NCI-H2227 (cell line): ENCODE measurements around the gene ANKLE1.
A peak's percentile ranks its signal among the peaks of the same experiment; 100 is the strongest.

Experiments used
- DNase-seq: peaks from one replicate; lab custom pipeline; 2025; ENCODE audit not compliant: unreplicated experiment; lab: John Stamatoyannopoulos, UW

Gene ANKLE1

DNA sequence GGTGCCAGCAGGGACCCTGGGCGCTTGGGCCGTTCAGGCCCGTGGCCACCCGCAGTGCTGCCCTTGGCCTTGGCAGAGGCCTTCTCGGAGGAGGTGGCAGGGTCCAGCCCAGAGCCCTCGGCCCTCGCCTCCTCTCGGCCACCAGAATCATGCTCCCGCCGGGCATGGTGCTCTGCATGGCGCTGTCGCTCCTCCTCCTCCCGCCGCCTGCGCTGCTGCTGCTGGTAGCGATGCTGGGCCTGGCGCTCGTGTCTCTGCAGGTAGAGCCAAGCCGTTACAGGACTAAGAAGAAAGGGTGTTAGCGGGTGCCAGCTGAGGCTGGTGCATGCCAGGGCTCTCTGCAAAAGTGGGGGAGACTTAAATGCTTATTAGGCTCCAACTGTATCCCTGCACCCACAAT, 43.4 kb downstream of the ANKLE1 start:
- no peak for DNase-seq

DNA sequence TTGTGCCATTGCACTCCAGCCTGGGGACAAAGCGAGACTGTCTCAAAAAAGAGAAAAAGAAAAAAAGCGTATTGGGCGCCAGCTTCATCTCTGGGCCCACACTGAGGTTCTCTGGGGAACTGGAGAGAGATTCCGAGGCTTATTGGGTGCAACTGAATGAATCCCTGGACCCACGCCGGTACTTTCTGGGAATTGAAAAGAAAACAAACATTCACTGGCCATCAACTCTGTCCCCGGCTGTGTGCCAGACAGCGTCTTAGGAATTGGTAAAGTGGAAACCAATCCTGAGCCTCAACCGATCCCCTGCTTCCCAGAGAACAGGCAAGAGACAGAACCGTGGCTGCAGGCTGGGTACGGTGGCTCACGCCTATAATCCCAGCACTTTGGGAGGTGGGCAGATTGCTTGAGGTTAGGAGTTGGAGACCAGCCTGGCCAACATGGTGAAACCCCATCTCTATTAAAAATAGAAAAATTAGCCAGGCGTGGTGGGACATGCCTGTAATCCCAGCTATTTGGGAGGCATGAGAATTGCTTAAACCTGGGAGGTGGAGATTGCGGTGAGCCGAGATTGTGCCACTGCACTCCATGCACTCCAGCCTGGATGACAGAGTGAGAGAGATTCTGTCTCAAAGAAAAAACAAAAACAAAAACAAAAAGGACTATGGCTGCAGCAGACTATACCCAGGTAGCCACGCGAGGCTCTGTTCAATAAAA, 44.3 kb downstream of the ANKLE1 start:
- no peak for DNase-seq

DNA sequence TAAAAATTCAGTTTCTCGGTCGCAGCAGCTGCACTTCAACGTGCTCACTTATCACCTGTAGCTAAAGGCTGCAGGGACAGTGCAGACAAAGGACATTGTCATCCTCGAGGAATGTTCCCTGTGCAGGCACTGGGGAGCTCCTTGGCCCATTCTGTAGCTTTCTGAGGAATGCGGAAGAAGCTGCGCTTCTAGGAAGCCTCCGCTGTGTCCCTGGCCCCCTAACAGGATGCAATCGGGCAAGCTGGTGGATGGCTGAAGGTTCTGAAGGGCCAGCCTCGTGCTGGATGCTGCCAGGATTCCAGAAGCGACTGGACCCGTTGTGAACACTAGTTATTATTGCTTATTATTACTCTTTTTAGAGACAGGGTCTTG, 44.9 kb downstream of the ANKLE1 start:
- DNase-seq: no peak

DNA sequence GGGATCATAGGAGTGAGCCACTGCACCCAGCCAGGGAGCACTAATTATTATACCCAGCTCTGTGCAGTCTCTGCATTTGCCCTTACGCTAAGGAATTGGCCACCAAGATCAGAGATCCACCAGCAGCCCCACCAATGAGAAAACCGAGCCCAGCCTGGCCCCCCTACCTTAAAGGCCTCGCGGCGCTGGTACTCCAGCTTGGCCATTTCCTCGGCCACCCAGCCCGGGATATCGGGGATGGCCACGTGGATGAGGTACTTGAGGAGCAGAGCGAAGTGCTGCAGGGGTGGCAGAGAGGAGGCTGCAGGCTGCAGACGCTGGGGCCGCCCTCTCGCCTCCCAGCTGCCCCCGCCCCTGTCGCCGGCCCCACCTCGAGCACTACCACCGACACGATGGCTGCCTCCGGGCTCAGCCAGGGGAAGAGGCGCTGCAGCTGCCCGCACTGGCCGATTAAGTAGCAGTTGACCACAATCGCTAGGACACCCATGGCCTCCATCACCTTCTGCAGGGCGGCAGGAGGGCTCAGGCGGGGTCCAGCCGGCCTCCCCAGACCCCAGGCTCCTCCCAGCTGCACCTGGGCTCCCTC, 45.5 kb downstream of the ANKLE1 start:
- DNase-seq: no peak

DNA sequence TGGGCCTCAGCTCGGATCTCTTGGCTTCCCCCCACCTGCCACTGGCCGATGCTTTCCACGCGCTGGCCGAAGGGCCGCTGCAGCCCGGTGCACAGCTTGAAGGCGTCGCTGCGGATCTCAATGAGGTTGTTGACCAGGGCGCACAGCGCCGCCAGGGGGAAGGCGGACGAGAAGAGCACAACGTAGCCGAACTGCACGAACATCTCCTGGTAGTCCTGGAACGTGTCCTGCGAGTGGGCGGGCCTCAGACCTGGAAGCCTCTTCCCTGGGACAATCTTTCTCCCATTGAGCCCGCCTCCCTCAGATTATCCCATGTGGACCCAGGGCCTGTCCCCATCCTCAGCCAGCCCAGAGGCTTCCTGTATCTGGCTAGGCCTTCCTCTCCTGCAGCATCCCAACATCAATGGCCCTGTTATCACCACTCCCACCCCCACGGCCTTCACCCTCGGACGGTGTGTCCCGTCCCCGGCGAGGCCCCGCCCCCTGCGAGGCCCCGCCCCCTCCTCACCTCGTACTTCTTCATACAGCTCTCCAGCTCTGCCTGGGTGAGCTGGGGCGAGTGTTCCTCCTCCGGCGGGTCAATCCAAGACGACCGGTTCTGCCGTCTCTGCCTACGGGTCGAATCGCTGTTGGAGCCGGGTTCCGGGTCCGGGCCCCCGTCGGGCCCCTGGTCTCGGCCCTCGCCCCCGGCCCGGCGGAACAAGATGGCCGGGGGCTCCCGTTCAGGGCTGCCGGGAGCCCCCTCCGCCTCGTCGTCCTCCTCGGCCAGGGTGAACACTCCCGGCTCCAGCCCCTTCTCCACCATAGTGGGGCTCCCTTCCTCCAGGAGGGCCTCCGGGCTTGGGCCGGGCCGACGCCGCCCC, 46.2 kb downstream of the ANKLE1 start:
- DNase-seq: no peak

DNA sequence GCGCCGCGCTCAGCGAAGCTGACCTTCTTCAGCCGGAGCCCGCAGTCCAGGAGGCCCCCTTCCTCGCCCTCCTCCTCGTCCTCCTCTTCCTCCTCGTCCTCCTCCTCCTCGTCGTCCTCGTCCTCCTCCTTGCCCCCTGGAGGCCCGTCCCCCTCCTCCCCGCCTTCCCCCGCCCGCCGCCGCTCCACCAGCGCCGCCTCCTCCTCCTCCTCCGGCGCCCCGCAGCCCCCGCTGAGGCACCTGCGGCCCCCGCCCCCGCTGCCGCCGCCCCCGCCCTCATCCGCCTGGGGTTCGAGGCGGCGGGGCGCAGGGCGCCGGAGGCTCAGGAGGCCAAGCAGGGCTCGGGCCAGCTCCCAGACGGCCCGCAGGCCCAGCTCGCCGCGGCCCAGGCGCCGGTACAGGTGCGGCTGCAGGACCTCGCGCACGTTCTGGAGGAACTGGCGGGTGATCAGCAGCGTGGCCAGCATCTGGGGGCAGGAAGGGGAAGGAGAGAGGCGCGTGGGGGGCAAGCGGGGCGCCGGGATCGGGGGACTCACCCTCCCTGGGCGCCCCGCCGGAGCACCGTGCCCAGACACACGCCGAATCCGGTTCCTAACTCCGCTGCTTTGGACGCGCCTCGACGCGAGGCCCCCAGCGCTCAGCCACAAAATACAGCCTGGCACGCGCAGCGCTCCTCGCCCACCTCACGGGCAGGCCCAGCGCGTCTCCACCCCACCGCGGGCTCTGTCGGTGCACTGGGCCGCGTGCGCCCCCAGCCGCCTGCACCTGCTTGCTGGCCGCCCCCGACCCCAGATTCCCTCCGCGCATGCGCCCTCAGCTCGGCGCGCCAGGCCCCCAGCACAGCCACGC, 47.0 kb downstream of the ANKLE1 start:
- no peak for DNase-seq

DNA sequence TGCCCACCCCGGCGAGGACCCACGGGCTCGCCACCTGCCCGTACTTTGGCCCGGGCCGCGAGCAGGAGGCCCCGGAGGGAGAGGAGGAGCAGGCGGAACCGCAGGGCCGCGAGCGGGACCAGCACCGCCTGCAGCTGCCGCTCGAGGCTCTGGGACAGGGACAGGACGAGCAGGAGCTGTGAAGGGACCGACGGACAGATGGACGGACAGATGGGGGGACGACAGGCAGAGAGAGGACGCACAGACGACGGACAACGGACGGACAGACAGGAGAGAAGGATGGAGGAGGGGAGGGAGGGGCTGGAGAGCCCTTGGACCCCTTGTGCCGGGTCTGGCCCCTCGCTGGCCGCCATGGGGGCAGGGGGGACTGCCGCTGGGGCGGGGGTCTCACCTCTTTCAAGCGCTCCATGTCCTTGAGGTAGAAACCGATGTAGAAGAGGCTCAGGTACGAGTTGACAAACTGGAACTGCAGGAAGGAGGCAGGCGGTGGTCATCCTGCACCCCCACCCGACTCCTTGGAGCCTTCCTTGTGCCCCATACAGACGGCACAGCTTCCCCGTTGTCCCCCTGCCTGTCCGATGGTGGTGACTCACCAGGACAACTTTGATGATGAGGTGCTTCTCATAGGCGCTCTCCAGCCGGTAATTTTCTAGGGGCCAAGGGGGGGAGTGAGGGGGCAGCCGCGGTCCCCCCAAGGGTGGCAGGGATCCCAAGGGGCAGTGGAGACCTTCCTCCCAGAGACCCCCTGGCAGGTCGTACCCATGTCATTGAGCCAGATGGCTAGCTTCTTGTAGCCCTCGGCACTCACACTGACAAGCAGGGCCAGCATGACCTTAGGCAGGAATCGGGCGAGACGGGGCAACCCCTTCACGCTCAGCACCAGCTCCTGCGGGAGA, 47.9 kb downstream of the ANKLE1 start:
- no peak for DNase-seq

DNA sequence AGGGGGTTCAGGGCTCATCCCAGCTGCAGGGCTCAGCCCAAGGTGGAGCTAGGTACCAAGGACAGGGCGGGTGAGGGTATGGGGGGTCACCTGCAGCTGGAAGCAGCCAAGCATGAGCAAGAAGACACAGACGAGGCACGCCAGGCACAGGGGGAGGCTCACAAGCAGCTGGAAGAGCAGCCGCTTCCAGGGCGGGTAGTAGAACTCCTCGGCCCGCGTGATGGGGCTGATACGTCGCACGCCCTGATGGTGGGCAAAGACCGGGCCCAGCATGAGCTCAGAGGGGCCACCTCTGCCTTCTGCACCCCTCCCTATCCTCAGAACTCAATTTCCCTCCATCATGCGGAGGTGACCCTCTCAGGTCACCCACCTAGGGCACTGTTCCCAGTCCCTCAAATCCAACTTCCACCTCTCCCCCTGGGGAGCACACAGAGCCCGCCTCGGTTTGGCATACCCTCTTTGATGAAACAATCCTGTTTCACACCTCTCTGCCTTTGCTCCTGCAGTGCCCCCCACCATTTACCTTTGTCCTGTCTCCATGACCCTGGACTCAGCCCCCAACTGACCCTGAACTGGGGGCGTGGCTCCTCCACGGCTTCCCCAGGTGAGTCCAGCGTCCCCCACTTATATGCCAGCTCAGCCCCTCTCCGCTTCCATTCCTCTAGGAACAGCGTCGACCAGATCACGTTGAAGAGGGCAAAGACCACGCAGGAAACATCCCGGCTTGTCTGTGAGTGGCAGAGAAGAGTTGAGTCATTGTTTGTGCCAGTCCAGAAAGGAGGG, 48.8 kb downstream of the ANKLE1 start:
- no peak for DNase-seq

DNA sequence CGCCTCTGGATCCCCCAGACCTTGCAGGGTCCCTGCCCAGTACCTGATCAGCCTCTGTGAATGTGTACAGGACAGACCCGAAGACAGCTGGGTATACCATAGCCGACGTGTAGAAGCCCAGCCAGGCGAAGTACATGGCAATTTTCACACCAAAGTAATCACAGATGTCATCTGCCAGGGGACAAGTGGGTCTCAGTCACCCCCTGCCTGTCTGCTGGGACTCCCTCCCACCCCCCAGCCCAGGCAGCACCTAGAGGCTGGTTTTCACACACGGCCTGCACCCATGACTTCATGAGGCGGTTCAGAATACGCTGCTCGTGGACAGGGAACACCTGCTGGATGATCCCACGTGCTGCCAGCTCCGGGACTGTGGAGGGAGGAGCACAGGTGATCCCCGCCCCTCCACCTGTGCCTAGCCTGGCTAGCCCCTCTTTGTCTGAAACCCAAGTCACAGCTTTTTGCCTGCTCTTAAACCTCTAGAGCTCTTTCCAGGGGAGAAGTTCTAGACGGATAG, 49.4 kb downstream of the ANKLE1 start:
- no peak for DNase-seq

DNA sequence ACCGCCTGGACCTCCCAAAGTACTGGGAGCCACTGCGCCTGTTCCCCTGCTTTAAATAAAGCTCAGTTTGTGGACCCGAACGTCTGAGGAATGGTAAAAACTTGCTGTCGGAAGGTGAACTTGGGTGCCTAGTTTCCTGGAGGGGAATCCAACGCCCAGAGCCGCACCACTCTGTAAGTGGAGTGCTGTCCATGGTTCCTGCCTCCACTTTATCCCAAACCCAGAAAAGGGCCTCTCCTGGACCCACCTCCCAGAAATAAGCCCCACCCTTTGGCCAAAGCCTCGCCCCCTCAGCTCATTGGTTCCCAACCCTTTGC, 50.6 kb downstream of the ANKLE1 start:
- DNase-seq: no peak

DNA sequence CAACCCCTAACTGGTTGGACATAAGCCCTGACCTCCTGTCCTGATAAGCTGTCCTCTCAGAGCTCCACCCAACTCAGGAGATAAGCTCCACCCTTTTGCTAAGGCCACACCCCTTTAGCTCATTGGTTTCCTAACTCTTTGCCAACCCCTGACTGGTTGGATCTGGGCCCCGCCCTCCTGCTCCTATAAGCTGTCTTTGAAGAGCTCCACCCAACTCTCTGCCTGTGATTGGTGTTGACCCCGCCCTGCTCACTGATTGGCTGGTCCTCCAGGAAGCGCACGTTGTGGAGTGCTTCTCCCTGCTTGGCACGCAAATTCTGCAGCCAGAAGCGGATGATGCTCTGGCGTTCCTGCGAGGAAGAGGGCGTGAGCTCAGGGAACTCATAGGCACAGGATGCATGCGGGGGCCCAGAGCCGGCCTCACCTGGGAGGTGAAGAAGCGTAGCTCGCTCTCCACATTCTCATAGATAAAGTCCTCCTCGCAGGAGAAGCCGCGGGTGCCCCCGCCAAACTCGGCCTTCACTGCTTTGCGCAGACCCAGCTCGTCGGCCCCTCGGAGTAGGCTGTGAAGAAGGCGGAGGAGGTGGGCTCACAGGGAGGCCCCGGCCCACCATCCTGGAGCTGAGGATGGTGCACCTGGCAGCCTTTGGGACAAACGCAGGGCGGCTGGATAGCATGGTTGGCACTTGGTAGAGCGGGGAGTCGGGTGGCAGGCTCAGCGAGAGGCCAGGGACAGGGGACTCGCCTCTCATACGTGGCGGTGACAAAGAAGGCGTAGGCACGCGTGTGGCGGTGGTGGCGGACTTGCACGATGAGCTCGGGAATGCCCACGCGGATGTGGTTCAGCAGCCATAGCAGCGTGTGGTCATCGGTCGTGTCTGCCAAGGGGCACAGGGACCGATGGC, 51.2 kb downstream of the ANKLE1 start:
- peak; percentile 43 for DNase-seq

DNA sequence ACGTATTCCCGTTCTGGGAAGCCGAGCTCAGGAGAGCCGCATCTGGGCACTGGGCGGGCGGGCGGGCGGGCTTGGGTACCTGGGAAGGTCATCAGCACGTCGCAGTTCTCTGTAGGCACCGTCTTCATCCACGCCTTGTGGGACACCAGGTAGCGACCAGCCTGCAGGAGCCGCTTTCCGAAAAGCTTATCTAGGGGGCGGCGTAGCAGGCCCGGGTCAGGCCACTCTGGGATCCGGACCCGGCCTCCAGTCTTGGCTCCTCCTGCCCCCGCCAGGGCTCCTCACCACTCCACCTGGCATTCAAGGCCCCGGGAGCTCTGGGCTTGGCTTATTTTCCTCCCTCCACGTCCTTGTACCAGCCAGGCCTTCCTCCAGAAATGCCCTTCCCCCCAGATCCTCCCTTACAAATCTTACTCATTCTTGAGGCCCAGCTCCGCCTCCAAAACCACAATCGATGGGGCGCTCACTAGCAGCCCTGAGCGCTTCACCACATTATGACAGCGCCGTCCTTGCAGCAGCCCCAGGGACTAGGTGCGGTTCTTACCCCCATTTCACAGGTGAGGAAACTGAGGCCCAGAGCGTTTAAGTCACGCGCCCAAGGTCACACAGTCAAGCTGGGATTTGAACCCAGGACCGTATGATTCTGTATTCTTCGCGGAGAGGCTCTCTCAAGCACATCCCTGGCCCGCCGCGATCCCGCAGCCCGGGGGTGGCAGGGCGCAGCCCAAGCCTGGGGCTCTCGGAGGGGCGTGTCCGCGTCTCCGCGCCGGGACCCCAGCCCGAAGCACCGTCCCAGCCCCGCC, 52.1 kb downstream of the ANKLE1 start:
- DNase-seq: peak; percentile 28

DNA sequence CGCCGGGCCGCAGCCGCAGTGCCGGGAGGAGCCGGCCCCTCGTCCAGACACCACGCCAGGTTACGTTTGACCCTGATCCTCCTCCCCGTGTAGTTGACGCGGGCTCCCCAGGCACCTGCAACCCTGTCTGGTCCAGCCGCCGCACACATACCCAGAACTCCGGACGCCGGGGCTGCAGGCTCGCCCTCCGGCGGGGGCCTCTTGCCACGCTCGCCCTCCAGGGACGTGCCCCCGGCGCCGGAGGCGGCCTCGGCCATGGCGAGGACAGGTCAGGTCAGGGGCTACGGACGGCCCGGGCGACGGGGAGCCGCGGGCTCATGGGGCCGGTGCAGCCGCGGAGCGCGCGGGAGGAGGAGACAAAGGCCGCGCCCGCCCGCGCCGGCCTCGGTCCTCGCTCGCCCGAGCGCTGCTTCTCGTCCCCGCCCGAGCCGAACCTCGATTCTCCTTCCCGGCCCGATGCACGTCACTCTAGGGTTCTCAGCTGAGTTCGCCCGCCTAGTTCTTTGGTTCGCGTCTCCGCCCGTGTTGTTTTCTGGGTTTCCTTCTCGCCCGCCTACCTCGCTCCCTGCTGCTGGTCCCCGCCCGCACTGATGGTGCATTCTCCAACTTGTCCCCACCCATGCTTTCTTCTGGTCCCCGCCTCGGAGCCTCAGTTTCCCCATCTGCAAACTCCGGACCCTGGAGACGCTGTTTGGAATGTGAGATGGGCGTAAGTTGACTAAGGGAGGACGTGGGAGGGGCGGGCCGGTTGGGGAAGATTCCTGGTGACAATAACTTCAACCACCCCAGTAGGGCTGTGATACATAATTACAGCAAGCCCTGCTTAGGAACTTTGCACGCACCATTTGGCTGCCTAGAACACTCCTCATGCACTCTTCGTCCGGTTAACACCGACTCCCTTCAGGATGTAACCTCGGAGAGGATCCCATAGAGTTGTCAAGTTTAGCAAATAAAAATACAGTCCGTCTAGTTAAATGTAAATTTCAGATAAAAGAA, 53.0 kb downstream of the ANKLE1 start, which contains the start of gene ANO8:
ANO8 (minus strand) TSS at position 442 of the 996 bp plus-strand sequence; CDS start at position 257, 185 bp downstream.
- DNase-seq: peak; percentile 97

DNA sequence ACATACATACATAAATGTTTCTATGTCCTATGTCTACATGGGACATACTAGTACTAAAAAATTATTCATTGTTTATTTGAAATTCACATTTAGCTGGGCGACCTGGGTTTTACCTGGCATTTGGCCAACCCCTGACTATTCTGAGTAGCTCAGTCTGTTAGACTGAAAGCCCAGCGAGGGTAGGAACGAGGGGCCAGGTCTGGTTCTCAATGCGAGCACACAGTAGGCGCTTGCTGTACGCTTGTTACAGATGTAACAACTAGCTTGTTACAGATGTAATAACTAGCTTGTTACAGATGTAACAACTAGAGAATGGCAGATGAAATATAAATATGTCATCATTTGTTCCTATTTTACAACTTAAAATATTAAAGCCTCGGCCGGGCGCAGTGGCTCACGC, 53.9 kb downstream of the ANKLE1 start:
- no peak for DNase-seq
